HCT116 (cell line): Measurements from ENCODE around the gene SFTPD. TPM values are rescaled to one million over a fixed set of nuclear protein-coding genes. Genes with fewer than 3 reads are reported as not detected.
"Not testable (repeated sequence)": the region's sequence is repeated elsewhere in the genome, so short reads cannot be mapped to it uniquely, and the experiment has no call there.

Source experiments
- ATAC-seq: fragments of 200-7000 bp; cut with Tn5 transposase; 2 replicates; pipeline ENCODE4 v1.9.1; 2020; ENCODE audit warnings: mild to moderate bottlenecking, moderate library complexity
- BruUV-seq: library from RNA; stranded (reverse); fragments of 400-500 nt; replicated peaks from 2 replicates; lab custom pipeline; 2021; lab: Mats Ljungman, UMichigan
- CTCF ChIA-PET: fragments of 300-600 bp; sonication (Branson Sonifier 250); formaldehyde crosslinking; loops from one replicate; lab custom pipeline; 2021; ENCODE audit warnings: antibody characterized with exemption; lab: Charles Lee
- POLR2A ChIA-PET: fragments of 300-600, 350-600 bp; sonication (Branson Sonifier 250); formaldehyde crosslinking; loops from one replicate; lab custom pipeline; 2021; ENCODE audit warnings: antibody characterized with exemption; lab: Charles Lee
- RAD21 ChIA-PET, 2 experiments: fragments of 300-600 bp; sonication (Branson Sonifier 250); formaldehyde crosslinking; loops; one replicate each; lab custom pipeline; 2023; ENCODE audit warnings: low total read pairs in 2 of 2; ENCODE audit not compliant: uncharacterized antibody in 2 of 2, unreplicated experiment in 2 of 2, low non-redundant PET in 1 of 2; lab: Charles Lee
- DNase-seq: peaks from one replicate; pipeline ENCODE4 v3.0.0-alpha.2; 2010; ENCODE audit warnings: low read depth, low spot score
- H2AFZ ChIP-seq: fragments of 200-600 bp; shearing (Covaris generic), sonication (generic); 2 replicates; pipeline ENCODE4 v1.6.1; 2017; ENCODE audit warnings: low read depth, mixed run types, mixed read lengths, antibody characterized with exemption, low read length; ENCODE audit not compliant: poor library complexity, severe bottlenecking
- H3K27ac ChIP-seq: 2 replicates; pipeline ENCODE4 v1.5.1; 2012; ENCODE audit warnings: low read depth, low read length
- H3K27me3 ChIP-seq: fragments of 200-600 bp; sonication (generic); 2 replicates; pipeline ENCODE4 v1.6.1; 2016; ENCODE audit warnings: mixed run types, low read length, mixed read lengths; ENCODE audit not compliant: insufficient read depth
- H3K36me3 ChIP-seq, 2 experiments: fragments of 200-500 bp in 1 of 2; fragments of 200-600 bp in 1 of 2; sonication (Bioruptor generic) in 1 of 2; sonication (generic) in 1 of 2; 2 replicates each; pipeline versions ENCODE4 v1.5.1 to v1.6.1; 2014 to 2016; ENCODE audit warnings: low read length in 2 of 2, inconsistent platforms in 1 of 2, mixed read lengths in 1 of 2, mixed run types in 1 of 2; ENCODE audit not compliant: insufficient read depth in 2 of 2, control insufficient read depth in 1 of 2
- H3K4me1 ChIP-seq, 2 experiments: fragments of 200-600 bp in 1 of 2; sonication (generic) in 1 of 2; 2 replicates each; pipeline versions ENCODE4 v1.5.1 to v1.6.1; 2012 to 2017; ENCODE audit warnings: low read length in 2 of 2, inconsistent platforms in 1 of 2, mild to moderate bottlenecking in 1 of 2, mixed read lengths in 1 of 2, mixed run types in 1 of 2, moderate library complexity in 1 of 2; ENCODE audit not compliant: insufficient read depth in 2 of 2, control insufficient read depth in 1 of 2
- H3K4me2 ChIP-seq: fragments of 200-600 bp; sonication (generic); 2 replicates; pipeline ENCODE4 v1.6.1; 2017; ENCODE audit warnings: mixed run types, low read length, mixed read lengths
- H3K4me3 ChIP-seq, 2 experiments: fragments of 200-600 bp in 1 of 2; sonication (generic) in 1 of 2; replicated peaks in 1 of 2; 2 replicates each; pipeline ENCODE4 v1.5.1; 2011 to 2016; ENCODE audit warnings: low read length in 2 of 2, control low read depth in 1 of 2, low read depth in 1 of 2, mild to moderate bottlenecking in 1 of 2, mixed read lengths in 1 of 2, mixed run types in 1 of 2
- H3K79me2 ChIP-seq: fragments of 200-600 bp; sonication (generic); 2 replicates; pipeline ENCODE4 v1.6.1; 2017; ENCODE audit warnings: mild to moderate bottlenecking, mixed run types, low read length, moderate library complexity, mixed read lengths; ENCODE audit not compliant: insufficient read depth
- H3K9ac ChIP-seq: fragments of 200-600 bp; sonication (generic); 2 replicates; pipeline ENCODE4 v1.6.1; 2016; ENCODE audit warnings: low read length, mixed read lengths
- H3K9me2 ChIP-seq: fragments of 200-600 bp; sonication (generic), shearing (Covaris generic); 2 replicates; pipeline ENCODE4 v1.6.1; 2017; ENCODE audit warnings: mixed run types, mild to moderate bottlenecking, moderate library complexity; ENCODE audit not compliant: insufficient read depth
- H3K9me3 ChIP-seq, 2 experiments: fragments of 200-500 bp in 1 of 2; fragments of 200-600 bp in 1 of 2; sonication (Bioruptor generic) in 1 of 2; sonication (generic) in 1 of 2; 2 replicates each; pipeline ENCODE4 v1.6.1; 2014 to 2017; ENCODE audit warnings: low read length in 2 of 2, mixed read lengths in 2 of 2, inconsistent platforms in 1 of 2, low read depth in 1 of 2, mild to moderate bottlenecking in 1 of 2, mixed run types in 1 of 2, moderate library complexity in 1 of 2; ENCODE audit not compliant: control insufficient read depth in 1 of 2, insufficient read depth in 1 of 2
- H4K20me1 ChIP-seq: fragments of 200-600 bp; sonication (generic), shearing (Covaris generic); 2 replicates; pipeline ENCODE4 v1.6.1; 2017; ENCODE audit warnings: mixed run types, mild to moderate bottlenecking, moderate library complexity; ENCODE audit not compliant: insufficient read depth
- ATF3 ChIP-seq: IDR thresholded peaks from 2 replicates; pipeline ENCODE4 v1.6.1; 2012
- CBX3 ChIP-seq: IDR thresholded peaks from 2 replicates; pipeline ENCODE4 v1.6.1; 2012; ENCODE audit warnings: low read depth
- CEBPB ChIP-seq: IDR thresholded peaks from 2 replicates; pipeline ENCODE4 v1.6.1; 2012; ENCODE audit warnings: low read depth
- CTCF ChIP-seq, 3 experiments: fragments of 200-600 bp in 1 of 3; sonication (generic) in 1 of 3; IDR thresholded peaks in 2 of 3; conservative IDR thresholded peaks in 1 of 3; 2 replicates each; pipeline ENCODE4 v1.5.1; 2012 to 2017; ENCODE audit warnings: low read depth in 2 of 3, low read length in 2 of 3, antibody characterized with exemption in 1 of 3, borderline replicate concordance in 1 of 3, control low read depth in 1 of 3, mild to moderate bottlenecking in 1 of 3, mixed read lengths in 1 of 3, mixed run types in 1 of 3, moderate library complexity in 1 of 3; ENCODE audit not compliant: insufficient read depth in 1 of 3
- EGR1 ChIP-seq: IDR thresholded peaks from 2 replicates; pipeline ENCODE4 v1.6.1; 2012; ENCODE audit warnings: low read depth
- EZH2 ChIP-seq: fragments of 200-600 bp; sonication (generic); IDR thresholded peaks from 2 replicates; pipeline ENCODE4 v1.6.1; 2017; ENCODE audit warnings: antibody characterized with exemption, mixed run types
- POLR2A ChIP-seq: IDR thresholded peaks from 2 replicates; pipeline ENCODE4 v1.7.0; 2011; ENCODE audit warnings: borderline replicate concordance; ENCODE audit not compliant: insufficient read depth, insufficient read length; ENCODE audit errors: extremely low read depth
- RAD21 ChIP-seq: IDR thresholded peaks from 2 replicates; pipeline ENCODE4 v1.6.1; 2012; ENCODE audit warnings: low read depth, mild to moderate bottlenecking
- SIN3A ChIP-seq: IDR thresholded peaks from 2 replicates; pipeline ENCODE4 v1.6.1; 2012; ENCODE audit warnings: low read depth
- TCF7L2 ChIP-seq: IDR thresholded peaks from 2 replicates; pipeline ENCODE4 v1.7.0; 2011; ENCODE audit warnings: borderline replicate concordance, inconsistent platforms; ENCODE audit not compliant: insufficient read depth, insufficient read length; ENCODE audit errors: extremely low read depth
- ZBTB33 ChIP-seq: IDR thresholded peaks from 2 replicates; pipeline ENCODE4 v1.6.1; 2011; ENCODE audit warnings: mild to moderate bottlenecking, low read length, moderate library complexity; ENCODE audit not compliant: insufficient replicate concordance; ENCODE audit errors: extremely low read depth
- ZFX ChIP-seq: fragments of 450-650 bp; IDR thresholded peaks from 2 replicates; pipeline ENCODE4 v1.6.1; 2017
- ZNF274 ChIP-seq: fragments of 200-500 bp; sonication (Bioruptor generic); IDR thresholded peaks from 2 replicates; pipeline ENCODE4 v1.6.1; 2014; ENCODE audit warnings: mild to moderate bottlenecking, low read depth, low read length, inconsistent platforms
- intact Hi-C: fragments of 100-400 bp; cut with micrococcal nuclease; formaldehyde crosslinking; loops from 2 replicates; pipeline ENCODE4 v1.10.0; 2022
- total RNA-seq: library from RNA; stranded (reverse); gene quantifications from one replicate; pipeline ENCODE4 v1.2.1, GENCODE V29; 2021; ENCODE audit not compliant: unreplicated experiment

The SFTPD gene
- total RNA-seq, 1 experiment from 2014 or later, result 0.66 TPM

GRCh38 chr10:79898597-79899325 lies 50.1 kb downstream of the SFTPD start:
- Histone ChIP-seq H3K27ac (no peak overlapping the region), H3K9me3 (no peaks in the 10 kb centered on the region), H3K79me2 (no peaks in the 10 kb centered on the region), H3K9me2 (no peaks in the 10 kb centered on the region), H3K4me3 (no peak overlapping the region), H3K27me3 (no peaks in the 10 kb centered on the region), H2AFZ (no peak overlapping the region), H3K36me3 (no peaks in the 10 kb centered on the region), H3K4me2 (no peak overlapping the region), H4K20me1 (no peaks in the 10 kb centered on the region), H3K4me1 (peaks cover 0 to under 1% of the 10 kb centered on the region in 2 experiments; a peak in 1 of 4 replicates), H3K9ac (no peak overlapping the region)
- no TSS peak for BruUV-seq
- intact Hi-C loops, result no loop called here
- no peak for TF ChIP-seq CTCF (IDR thresholded peaks at IDR 0.05 in 2 of 3, conservative IDR thresholded peaks at IDR 0.05 in 1 of 3; ENCODE audit: borderline replicate concordance in 1 of 3, insufficient read depth in 1 of 3, low read depth in 2 of 3, low read length in 2 of 3)
- no peak for TF ChIP-seq EZH2
- no peak for TF ChIP-seq SIN3A
- TF ChIP-seq ATF3, result no peak
- no peak for TF ChIP-seq ZNF274
- TF ChIP-seq ZBTB33, result no peak
- TF ChIP-seq CEBPB, result no peak
- TF ChIP-seq POLR2A, result no peak
- TF ChIP-seq CBX3, result no peak
- no peak for TF ChIP-seq TCF7L2
- no peak for TF ChIP-seq ZFX
- no peak for TF ChIP-seq RAD21
- TF ChIP-seq EGR1, result no peak
- no peak for DNase-seq
- CTCF ChIA-PET, result no interaction called here
- ATAC-seq, result no peak
- POLR2A ChIA-PET, result no interaction called here
- RAD21 ChIA-PET, result no interaction called here

- H3K9ac ChIP-seq, H3K4me3 ChIP-seq, POLR2A ChIA-PET, H3K79me2 ChIP-seq, H3K36me3 ChIP-seq, H3K27ac ChIP-seq, DNase-seq, H4K20me1 ChIP-seq, H3K4me2 ChIP-seq, BruUV-seq, intact Hi-C loops, H3K4me1 ChIP-seq, CTCF ChIA-PET, H3K9me3 ChIP-seq, RAD21 ChIA-PET, H3K9me2 ChIP-seq, ATAC-seq, H3K27me3 ChIP-seq, H2AFZ ChIP-seq: not testable (repeated sequence)
Observed at GRCh38 chr10:79892896-79893295, 56.0 kb downstream of the SFTPD start.
